ENCODE results near the gene SCLY. TPM values are rescaled to one million over a fixed set of nuclear protein-coding genes. Genes with fewer than 3 reads are reported as not detected.

The SCLY gene
- total and polyA plus RNA-seq, 2 experiments from 2014 or later = 12.7 to 21.1 TPM

GRCh38 chr2:238127165-238128060 lies 66.6 kb downstream of the SCLY start:
- no peak for DNase-seq (ENCODE audit: low spot score)
- H3K4me3 ChIP-seq = no peak overlapping the region
- peak overlapping the region; percentile 25 for H3K4me2 ChIP-seq
- H4K20me1 ChIP-seq (ENCODE audit: insufficient read depth, poor library complexity, severe bottlenecking) = no peaks in the 10 kb centered on the region
- 75% methylated on average over 30 of the region's 36 CpGs for WGBS (ENCODE audit: low lambda C conversion rate, missing lambda C conversion rate)
- H3K27me3 ChIP-seq = no peaks in the 10 kb centered on the region
- TF ChIP-seq, protein P1, sequence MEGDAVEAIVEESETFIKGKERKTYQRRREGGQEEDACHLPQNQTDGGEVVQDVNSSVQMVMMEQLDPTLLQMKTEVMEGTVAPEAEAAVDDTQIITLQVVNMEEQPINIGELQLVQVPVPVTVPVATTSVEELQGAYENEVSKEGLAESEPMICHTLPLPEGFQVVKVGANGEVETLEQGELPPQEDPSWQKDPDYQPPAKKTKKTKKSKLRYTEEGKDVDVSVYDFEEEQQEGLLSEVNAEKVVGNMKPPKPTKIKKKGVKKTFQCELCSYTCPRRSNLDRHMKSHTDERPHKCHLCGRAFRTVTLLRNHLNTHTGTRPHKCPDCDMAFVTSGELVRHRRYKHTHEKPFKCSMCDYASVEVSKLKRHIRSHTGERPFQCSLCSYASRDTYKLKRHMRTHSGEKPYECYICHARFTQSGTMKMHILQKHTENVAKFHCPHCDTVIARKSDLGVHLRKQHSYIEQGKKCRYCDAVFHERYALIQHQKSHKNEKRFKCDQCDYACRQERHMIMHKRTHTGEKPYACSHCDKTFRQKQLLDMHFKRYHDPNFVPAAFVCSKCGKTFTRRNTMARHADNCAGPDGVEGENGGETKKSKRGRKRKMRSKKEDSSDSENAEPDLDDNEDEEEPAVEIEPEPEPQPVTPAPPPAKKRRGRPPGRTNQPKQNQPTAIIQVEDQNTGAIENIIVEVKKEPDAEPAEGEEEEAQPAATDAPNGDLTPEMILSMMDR (IDR thresholded peaks at IDR 0.05; ENCODE audit: poor library complexity) = no peak
- TF ChIP-seq EZH2phosphoT487 (IDR thresholded peaks at IDR 0.05; ENCODE audit: low read depth, severe bottlenecking, unreplicated experiment) = no peak
- no peak for TF ChIP-seq EZH2 (IDR thresholded peaks at IDR 0.05; ENCODE audit: borderline replicate concordance)
- no peaks in the 10 kb centered on the region for H3K9me2 ChIP-seq (replicated peaks; ENCODE audit: insufficient read depth)
- no peaks in the 10 kb centered on the region for H3K4me1 ChIP-seq (ENCODE audit: insufficient read depth)
- H3K36me3 ChIP-seq (replicated peaks; ENCODE audit: insufficient read depth, low read depth) = no peaks in the 10 kb centered on the region
- H3K27ac ChIP-seq = no peak overlapping the region
- no peak overlapping the region for H2AFZ ChIP-seq
- H3K79me2 ChIP-seq = no peaks in the 10 kb centered on the region
- H3K9me3 ChIP-seq (ENCODE audit: low read depth) = no peaks in the 10 kb centered on the region

- TF ChIP-seq EZH2 (IDR thresholded peaks at IDR 0.05; ENCODE audit: borderline replicate concordance) = no peak
- TF ChIP-seq EZH2phosphoT487 (IDR thresholded peaks at IDR 0.05; ENCODE audit: low read depth, severe bottlenecking, unreplicated experiment) = no peak
- H3K9me2 ChIP-seq (replicated peaks; ENCODE audit: insufficient read depth) = no peaks in the 10 kb centered on the region
- no peaks in the 10 kb centered on the region for H3K4me1 ChIP-seq (ENCODE audit: insufficient read depth)
- 95% methylated on average over 22 of the region's 22 CpGs for WGBS (ENCODE audit: low lambda C conversion rate, missing lambda C conversion rate)
- H3K27ac ChIP-seq = no peak overlapping the region
- no peak overlapping the region for H2AFZ ChIP-seq
- H3K79me2 ChIP-seq = no peaks in the 10 kb centered on the region
- H3K9me3 ChIP-seq (ENCODE audit: low read depth) = no peaks in the 10 kb centered on the region
- no peak for DNase-seq (ENCODE audit: low spot score)
- no peak overlapping the region for H3K4me3 ChIP-seq
- H3K36me3 ChIP-seq (replicated peaks; ENCODE audit: insufficient read depth, low read depth) = no peaks in the 10 kb centered on the region
- H3K4me2 ChIP-seq = no peak overlapping the region
- H3K27me3 ChIP-seq = no peaks in the 10 kb centered on the region
- no peaks in the 10 kb centered on the region for H4K20me1 ChIP-seq (ENCODE audit: insufficient read depth, poor library complexity, severe bottlenecking)
These were observed 67.2 kb downstream of the SCLY start for GRCh38 chr2:238128061-238128440.

DNA sequence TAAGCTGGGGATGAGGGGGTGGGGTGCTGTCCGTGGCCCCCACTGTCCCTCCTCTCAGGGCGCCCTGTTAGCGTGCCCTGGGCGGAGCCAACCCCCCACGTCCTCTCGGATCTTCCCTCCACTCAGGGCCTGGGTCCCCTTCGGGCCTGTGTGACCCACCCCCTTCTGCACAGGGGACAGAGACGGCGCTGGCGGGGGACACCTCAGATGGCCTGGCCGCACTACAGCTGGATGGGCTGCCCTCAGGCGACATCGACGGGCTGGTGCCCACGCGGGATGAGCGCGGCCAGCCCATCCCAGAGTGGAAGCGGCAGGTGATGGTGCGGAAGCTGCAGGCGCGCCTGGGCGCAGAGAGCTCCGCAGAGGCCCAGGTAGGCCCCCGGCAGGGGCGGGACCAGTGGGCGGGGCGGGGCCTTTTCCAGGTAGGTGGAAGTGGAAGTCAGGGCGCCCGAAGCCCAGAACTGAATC lies 67.8 kb downstream of the SCLY start:
- Histone ChIP-seq H3K4me2 (no peak overlapping the region), H3K27me3 (no peaks in the 10 kb centered on the region), H3K9me3 (ENCODE audit: low read depth) (no peaks in the 10 kb centered on the region), H3K4me1 (ENCODE audit: insufficient read depth) (no peaks in the 10 kb centered on the region), H4K20me1 (ENCODE audit: insufficient read depth, poor library complexity, severe bottlenecking) (no peaks in the 10 kb centered on the region), H3K4me3 (no peak overlapping the region), H3K27ac (no peak overlapping the region), H2AFZ (no peak overlapping the region), H3K79me2 (no peaks in the 10 kb centered on the region), H3K36me3 (replicated peaks; ENCODE audit: insufficient read depth, low read depth) (no peaks in the 10 kb centered on the region), H3K9me2 (replicated peaks; ENCODE audit: insufficient read depth) (no peaks in the 10 kb centered on the region)
- 84% methylated on average over 23 of the region's 30 CpGs for WGBS (ENCODE audit: low lambda C conversion rate, missing lambda C conversion rate)
- TF ChIP-seq, protein P1 (IDR thresholded peaks at IDR 0.05; ENCODE audit: poor library complexity) = no peak
- TF ChIP-seq EZH2 (IDR thresholded peaks at IDR 0.05; ENCODE audit: borderline replicate concordance) (no peak), EZH2phosphoT487 (IDR thresholded peaks at IDR 0.05; ENCODE audit: low read depth, severe bottlenecking, unreplicated experiment) (no peak)
- DNase-seq (ENCODE audit: low spot score) = no peak

All from hepatocyte (in vitro differentiated cells).